Right kidney (tissue), 9 donors: Measurements from ENCODE around the gene NBPF12.
"Not testable (repeated sequence)": the region's sequence is repeated elsewhere in the genome, so short reads cannot be mapped to it uniquely, and the experiment has no call there.

Source experiments
- DNase-seq: peaks from one replicate; pipeline ENCODE4 v3.0.0-alpha.2; 2016
- long read RNA-seq, 8 donors: transcript quantifications; one replicate each; lab custom pipeline, GENCODE V29; 2026

Gene NBPF12
- long read RNA-seq, donor 1 = 0 reads
- long read RNA-seq, donor 2 = 0 reads
- long read RNA-seq, donor 3, partial matches to known transcripts = 8 of 8 reads
- long read RNA-seq, donor 3, other reads (novel, unspliced or antisense) = 0 of 8 reads
- long read RNA-seq, donor 4 = 0 reads
- long read RNA-seq, donor 5 = 0 reads
- long read RNA-seq, donor 6, partial matches to known transcripts = 6 of 6 reads
- long read RNA-seq, donor 6, other reads (novel, unspliced or antisense) = 0 of 6 reads
- long read RNA-seq, donor 7 = 0 reads
- long read RNA-seq, donor 8 = 0 reads

DNA sequence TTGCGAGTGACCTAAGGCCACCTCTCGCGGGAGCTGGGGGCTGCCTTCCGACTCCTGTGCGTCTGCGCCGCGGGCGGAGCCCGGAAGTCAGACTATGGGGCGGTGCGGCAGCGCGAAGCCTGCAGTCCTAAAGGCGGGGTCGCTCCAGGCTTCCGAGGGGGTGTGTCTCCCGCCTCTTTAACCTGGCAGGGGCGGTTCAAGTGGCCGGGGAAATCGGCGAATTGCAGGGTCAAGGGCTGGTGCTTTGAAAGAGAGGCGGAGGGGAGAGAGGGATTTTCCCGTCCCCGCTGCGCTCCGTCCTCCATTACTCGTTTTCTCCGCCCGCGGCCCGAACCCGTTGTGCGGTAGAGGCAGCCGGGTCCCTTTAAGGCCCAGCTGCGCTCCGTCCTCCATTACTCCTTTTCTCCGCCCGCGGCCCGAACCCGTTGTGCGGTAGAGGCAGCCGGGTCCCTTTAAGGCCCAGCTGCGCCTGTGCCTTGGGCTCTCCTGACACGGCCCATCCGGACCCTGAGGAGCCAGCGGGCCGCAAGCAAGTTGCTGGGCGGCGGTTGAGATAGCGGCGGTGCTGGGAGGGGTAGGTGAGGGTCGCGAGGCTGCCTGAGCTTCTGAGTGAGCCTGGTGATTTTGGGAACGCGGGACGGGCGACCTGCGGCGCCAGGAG is at the start of gene NBPF12:
NBPF12 (plus strand) TSS at position 83 of the 661 bp plus-strand sequence. CDS start 21,820 bp downstream, outside the sequence.
- DNase-seq = peak; percentile 92

DNA sequence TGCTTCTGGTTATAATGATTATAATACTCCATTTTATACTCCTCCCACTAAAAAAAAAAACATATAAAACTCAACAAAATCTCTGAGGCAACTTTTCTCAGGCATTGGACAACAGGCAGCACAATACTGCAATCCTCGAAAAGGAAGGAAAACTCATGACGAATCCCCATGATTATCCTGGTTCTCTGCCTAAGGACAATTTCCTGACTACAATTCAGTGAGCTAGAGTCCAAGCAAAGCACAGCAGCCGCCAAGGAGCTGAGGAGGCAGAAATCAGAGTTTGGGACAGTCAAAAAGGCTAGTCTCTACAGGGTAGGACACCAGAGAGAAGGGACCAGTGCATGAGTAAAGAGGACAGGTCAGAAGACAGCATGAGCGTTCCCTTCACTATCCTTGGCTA is 46.8 kb upstream of the NBPF12 start:
- not testable (repeated sequence) for DNase-seq

DNA sequence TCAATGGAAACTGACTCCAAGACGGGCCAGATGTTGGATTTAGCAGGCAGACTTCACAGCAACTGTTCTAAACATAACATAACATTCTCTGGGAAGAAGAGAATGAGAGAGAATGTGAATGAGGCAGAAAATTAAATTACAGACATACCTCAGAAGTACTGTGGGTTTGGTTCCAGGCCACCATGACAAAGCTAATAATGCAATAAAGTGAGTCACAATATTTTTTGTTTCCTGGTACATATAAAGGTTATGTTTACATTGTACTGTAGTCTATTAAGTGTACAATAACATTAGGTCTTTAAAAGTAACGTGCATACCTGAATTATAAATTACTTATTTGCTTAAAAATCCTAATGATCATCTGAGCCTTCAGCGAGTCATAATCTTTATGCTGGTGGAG is 45.8 kb upstream of the NBPF12 start:
- DNase-seq = not testable (repeated sequence)

DNA sequence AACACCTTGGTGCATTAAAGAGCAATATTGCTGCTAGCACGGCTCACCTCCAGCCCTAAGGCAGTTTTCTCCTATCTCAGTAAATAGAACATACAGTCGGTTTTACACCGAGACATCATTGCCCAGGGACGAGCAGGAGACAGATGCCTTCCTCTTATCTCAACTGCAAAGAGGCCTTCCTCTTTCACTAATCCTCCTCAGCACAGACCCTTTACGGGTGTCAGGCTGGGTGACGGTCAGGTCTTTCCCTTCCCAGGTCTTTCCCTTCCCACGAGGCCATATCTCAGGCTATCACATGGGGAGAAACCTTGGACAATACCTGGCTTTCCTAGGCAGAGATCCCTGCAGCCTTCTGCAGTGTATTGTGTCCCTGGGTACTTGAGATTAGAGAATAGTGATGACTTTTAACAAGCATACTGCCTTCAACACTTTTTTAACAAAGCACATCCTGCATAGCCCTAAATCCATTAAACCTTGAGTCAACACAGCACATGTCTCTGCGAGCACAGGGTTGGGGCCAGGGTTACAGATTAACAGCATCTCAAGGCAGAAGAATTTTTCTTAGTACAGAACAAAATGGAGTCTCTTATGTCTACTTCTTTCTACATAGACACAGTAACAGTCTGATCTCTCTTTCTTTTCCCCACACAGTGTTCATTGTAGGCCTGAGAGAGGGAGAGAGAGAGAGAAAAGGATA is 30.4 kb upstream of the NBPF12 start:
- DNase-seq = not testable (repeated sequence)

- DNase-seq = not testable (repeated sequence)
Observed at GRCh38 chr1:146912975-146913374, 25.1 kb upstream of the NBPF12 start.

- not testable (repeated sequence) for DNase-seq
Observed at GRCh38 chr1:146920811-146921210, 17.3 kb upstream of the NBPF12 start.

DNA sequence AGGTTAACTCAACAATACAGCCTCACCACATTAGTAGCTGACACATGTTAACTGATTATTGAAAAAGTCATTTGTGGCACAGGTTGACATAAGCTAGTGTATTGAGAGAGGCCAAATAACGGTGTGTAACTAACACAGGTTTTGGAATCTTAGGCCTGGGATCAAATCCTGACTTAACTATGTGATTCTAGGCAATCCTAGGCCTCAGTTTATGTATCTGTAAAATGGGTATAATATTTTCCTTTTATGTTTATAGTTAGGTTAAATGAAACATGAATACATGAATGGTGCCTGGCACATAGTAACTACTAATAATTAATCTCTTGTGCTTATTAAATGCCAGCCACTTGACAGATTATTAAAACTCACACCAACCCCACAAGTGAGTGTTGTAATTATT is 15.5 kb upstream of the NBPF12 start:
- not testable (repeated sequence) for DNase-seq

DNA sequence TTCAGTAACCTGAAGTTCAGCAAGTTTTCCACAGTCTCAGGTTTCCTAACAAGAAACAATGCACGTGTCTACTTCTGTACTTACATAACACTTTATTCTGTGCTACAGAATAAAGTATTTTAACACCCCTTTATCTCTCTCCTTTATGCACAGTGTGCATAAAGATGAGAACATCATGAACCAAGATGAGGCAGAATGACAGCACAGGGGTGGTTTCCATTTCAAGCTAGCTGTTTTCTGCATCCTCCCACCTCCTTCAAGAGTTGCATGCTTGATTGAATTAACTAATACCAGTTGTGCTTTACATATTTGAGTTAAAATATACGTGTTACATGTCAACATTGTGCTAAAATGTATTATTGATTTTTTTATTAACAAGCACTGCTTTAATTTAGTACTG is 14.0 kb upstream of the NBPF12 start:
- DNase-seq = not testable (repeated sequence)

- not testable (repeated sequence) for DNase-seq
Observed at GRCh38 chr1:146926413-146926812, 11.7 kb upstream of the NBPF12 start.

DNA sequence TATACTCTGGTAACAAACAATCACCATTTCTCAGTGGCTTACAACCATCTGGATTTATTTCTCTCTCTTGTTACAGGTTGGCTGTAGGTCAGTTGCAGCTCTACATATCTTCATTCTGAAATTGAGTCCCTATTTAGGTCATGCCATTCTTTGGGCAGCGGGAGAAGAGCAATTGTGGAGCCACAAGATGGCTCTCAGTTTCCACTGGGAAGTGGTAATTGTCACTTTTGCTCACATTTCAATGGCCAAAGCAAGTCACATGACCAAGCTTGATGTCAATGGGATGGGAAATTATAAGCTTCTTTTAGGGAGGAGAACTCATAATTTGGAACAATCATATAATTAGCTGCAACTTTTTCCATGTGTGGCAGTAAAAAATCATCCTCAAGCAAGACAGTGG is 7.9 kb upstream of the NBPF12 start:
- DNase-seq = not testable (repeated sequence)

DNA sequence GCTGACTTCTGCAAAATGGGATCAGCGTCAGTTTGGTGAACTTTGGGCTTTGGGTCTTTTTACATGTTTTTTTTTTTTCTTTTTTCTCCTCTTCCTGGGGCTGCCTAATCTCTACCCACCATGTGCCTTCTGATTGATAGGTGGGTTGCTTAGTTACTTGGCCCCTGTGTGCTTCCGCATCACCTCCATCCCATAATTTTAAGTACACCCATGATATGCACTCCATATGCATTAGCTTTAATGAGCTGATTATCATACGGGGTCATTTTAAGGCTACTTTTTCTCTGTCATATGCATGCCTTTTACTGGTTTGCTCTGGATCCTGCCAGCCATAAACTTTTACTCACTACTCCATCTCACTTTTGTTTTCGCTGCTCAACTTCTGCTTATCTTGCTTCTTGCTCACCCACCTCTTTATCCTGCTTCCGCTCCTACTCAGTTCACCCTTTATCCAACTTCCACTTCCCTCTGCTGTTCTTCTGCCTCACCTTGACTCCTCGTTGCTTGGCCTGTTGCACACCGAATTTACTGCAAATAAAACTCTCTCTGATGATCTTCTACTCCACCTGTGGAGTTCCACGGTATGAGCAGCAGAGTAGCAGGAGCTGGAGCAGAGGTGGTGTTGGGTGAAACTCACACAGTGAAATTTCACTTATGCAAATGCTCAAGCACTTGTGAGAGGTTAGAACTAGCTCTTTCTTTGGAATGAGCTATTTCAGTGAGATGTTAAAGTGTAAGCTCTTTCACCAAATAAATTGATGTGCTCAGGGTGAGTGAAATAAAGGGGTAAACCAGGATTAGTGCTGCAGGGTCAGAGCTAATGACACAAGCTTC is 3.5 kb upstream of the NBPF12 start:
- DNase-seq = not testable (repeated sequence)

DNA sequence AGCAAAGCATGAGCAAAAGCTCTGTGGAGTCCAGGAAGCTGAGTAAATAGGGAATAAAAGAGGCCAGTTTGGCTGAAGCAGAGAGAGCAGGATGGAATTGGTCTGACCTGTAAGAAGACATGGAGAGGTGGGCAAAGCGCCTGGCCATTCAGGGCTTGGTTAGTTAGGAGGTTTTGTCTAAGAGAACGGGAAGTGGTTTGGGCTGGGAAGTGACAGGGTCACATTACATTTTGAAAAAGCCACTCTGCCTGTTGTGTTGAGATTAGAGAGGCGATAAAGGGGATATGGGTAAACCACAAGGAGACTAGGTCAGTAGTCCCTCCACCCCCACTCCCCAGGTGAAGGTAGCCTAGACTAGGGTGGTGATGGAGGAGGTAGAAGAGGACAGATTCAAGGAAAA is 662 bp upstream of the NBPF12 start:
- DNase-seq = not testable (repeated sequence)

DNA sequence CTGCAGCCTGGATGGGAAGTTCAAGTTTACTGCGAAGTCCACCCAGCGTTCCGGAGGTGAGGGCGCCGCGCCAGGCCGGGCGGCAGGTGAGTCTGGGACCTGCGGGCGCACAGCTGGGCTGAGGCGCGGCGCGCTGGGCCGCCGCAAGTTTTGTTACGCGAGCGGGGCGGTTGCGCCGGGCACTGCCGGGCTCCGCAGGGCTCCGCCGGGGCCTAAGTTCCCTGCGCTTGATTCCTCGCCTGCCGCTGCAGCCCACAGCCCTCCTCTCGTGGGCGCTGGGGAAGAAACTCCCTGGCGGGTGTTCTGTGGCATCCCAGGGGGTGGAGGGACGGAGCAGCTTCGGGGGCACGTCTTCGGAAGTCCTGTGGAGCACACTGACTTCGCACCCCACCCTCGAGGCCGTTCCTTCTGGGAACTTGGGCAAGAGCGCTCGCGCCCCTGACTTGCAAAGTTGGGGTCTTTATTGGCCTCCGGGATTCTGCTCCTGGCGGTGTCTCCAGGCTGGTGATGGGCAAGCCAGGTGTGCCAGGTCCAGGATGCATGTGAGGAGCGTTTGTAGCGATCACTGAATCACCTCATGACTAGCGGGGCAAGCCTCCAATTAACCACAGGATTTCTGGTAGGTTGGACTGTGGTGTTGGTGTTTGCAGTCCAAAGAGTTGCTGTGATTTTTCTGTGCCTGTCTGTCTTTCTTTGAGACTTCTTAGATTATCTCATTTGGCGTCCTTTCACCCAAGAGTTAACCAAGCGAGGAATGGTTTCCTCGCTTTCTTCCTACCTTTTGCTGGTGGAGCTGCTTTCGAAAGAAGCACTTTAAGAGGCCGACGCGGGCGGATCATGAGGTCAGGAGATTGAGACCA is 1.0 kb downstream of the NBPF12 start:
- peak; percentile 75 for DNase-seq

- not testable (repeated sequence) for DNase-seq
Observed at GRCh38 chr1:146940293-146940692, 2.2 kb downstream of the NBPF12 start.

- DNase-seq = not testable (repeated sequence)
Observed at GRCh38 chr1:146943342-146943886, 5.3 kb downstream of the NBPF12 start.

DNA sequence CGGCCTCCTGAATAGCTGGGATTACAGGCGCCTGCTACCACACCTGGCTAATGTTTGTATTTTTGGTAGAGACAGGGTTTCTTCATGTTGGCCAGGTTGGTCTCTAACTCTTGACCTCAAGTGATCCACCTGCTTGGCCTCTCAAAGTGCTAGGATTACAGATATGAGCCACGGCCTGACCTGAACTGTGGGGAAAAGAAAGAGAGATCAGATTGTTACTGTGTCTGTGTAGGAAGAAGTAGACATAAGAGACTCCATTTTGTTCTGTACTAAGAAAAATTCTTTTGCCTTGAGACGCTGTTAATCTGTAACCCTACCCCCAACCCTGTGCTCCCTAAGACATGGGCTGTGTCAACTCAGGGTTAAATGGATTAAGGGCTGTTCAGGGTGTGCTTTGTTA is 10.0 kb downstream of the NBPF12 start:
- not testable (repeated sequence) for DNase-seq

DNA sequence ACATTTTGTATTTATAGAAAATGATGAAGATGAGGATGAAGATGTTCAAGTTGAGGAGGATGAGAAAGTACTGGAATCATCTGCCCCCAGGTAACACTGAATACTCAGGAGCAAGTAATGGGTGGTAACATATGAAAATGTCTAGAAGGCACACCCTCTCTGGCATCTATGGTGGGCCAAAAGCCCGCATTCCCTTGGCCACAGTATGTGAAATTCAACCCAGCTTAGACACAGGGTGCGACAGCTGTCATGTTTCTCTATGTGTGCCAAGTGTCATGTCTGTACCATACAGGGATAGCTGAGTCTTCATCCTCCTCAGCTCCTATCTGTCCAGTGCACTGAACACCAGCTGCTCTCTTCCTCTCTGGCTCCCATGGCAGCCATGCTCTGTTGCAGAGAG is 26.2 kb downstream of the NBPF12 start:
- not testable (repeated sequence) for DNase-seq

- DNase-seq = not testable (repeated sequence)
Observed at GRCh38 chr1:146966351-146966750, 28.2 kb downstream of the NBPF12 start.

DNA sequence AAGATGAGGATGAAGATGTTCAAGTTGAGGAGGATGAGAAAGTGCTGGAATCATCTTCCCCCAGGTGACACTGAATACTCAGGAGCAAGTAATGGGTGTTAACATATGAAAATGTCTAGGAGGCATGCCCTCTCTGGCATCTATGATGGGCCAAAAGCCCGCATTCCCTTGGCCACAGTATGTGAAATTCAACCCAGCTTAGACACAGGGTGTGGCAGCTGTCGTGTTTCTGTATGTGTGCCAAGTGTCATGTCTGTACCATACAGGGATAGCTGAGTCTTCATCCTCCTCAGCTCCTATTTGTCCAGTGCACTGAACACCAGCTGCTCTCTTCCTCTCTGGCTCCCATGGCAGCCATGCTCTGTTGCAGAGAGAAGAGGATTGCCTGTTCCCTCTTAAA is 32.5 kb downstream of the NBPF12 start:
- DNase-seq = not testable (repeated sequence)

GRCh38 chr1:146972681-146973080 is 34.6 kb downstream of the NBPF12 start:
- DNase-seq = not testable (repeated sequence)

- not testable (repeated sequence) for DNase-seq
Observed at GRCh38 chr1:146985855-146986254, 47.7 kb downstream of the NBPF12 start.
